Endothelial cell of umbilical vein (primary cell): ENCODE measurements around the gene COL26A1. TPM values are rescaled to one million over a fixed set of nuclear protein-coding genes. Genes with fewer than 3 reads are reported as not detected.

ENCODE experiments used
- BruUV-seq: library from RNA; stranded (reverse); fragments of 400-500 nt; replicated peaks from 2 replicates; lab custom pipeline; 2021; lab: Mats Ljungman, UMichigan
- CTCF ChIA-PET: fragments of 300-600, 350-600 bp; sonication (Branson Sonifier 250); formaldehyde crosslinking; loops from one replicate; lab custom pipeline; 2021; ENCODE audit warnings: antibody characterized with exemption, inconsistent platforms; lab: Charles Lee
- POLR2A ChIA-PET: fragments of 300-600, 350-600 bp; sonication (Branson Sonifier 250); formaldehyde crosslinking; loops from one replicate; lab custom pipeline; 2021; ENCODE audit warnings: antibody characterized with exemption, inconsistent platforms; lab: Charles Lee
- DNase-seq: peaks from one replicate; pipeline ENCODE4 v3.0.0-alpha.2; 2011; ENCODE audit warnings: low read depth, low spot score
- FAIRE-seq: peaks from 2 replicates; lab custom pipeline; 2011; peaks lifted over from hg19 to GRCh38; lab: Jason Lieb, UNC
- H2AFZ ChIP-seq: 2 replicates; pipeline ENCODE4 v1.6.0; 2012; ENCODE audit warnings: low read depth, low read length, control low read depth, inconsistent platforms
- H3K27ac ChIP-seq: 2 replicates; pipeline ENCODE4 v1.5.1; 2011; ENCODE audit warnings: low read depth, mild to moderate bottlenecking, control low read depth, low read length, moderate library complexity; ENCODE audit not compliant: insufficient read depth
- H3K27me3 ChIP-seq, 2 experiments: 2 replicates each; pipeline versions ENCODE4 v1.6.0 to v1.6.1; 2011; ENCODE audit warnings: low read length in 2 of 2, mixed read lengths in 1 of 2; ENCODE audit not compliant: control insufficient read depth in 2 of 2, insufficient read depth in 2 of 2
- H3K36me3 ChIP-seq, 2 experiments: 2 replicates in 1 of 2; 3 replicates in 1 of 2; pipeline ENCODE4 v1.5.1; 2011; ENCODE audit warnings: low read length in 2 of 2, mild to moderate bottlenecking in 1 of 2, moderate library complexity in 1 of 2; ENCODE audit not compliant: control insufficient read depth in 2 of 2, insufficient read depth in 2 of 2; ENCODE audit errors: extremely low read depth in 1 of 2
- H3K4me1 ChIP-seq: 3 replicates; pipeline ENCODE4 v1.5.1; 2011; ENCODE audit warnings: mild to moderate bottlenecking, low read length; ENCODE audit not compliant: control insufficient read depth, insufficient read depth; ENCODE audit errors: extremely low read depth
- H3K4me2 ChIP-seq: 2 replicates; pipeline ENCODE4 v1.6.1; 2011; ENCODE audit warnings: low read length, control low read depth, mixed read lengths; ENCODE audit not compliant: insufficient read depth
- H3K4me3 ChIP-seq, 3 experiments: fragments of 200-600 bp in 1 of 3; sonication (generic), shearing (Covaris generic) in 1 of 3; replicated peaks in 1 of 3; 2 replicates each; pipeline ENCODE4 v1.5.1; 2011 to 2016; ENCODE audit warnings: control low read depth in 3 of 3, low read length in 3 of 3, mild to moderate bottlenecking in 2 of 3, inconsistent platforms in 1 of 3, low read depth in 1 of 3, moderate library complexity in 1 of 3; ENCODE audit not compliant: insufficient read depth in 1 of 3
- H3K79me2 ChIP-seq: 2 replicates; pipeline ENCODE4 v1.6.0; 2012; ENCODE audit warnings: low read length, inconsistent platforms; ENCODE audit not compliant: control insufficient read depth, insufficient read depth
- H3K9ac ChIP-seq: replicated peaks from 2 replicates; pipeline ENCODE3; 2011; ENCODE audit warnings: low read length, control low read depth; ENCODE audit not compliant: insufficient read depth; ENCODE audit errors: extremely low read depth
- H3K9me1 ChIP-seq: replicated peaks from 3 replicates; pipeline ENCODE4 v1.6.0; 2011; ENCODE audit warnings: mild to moderate bottlenecking, low read length; ENCODE audit not compliant: control insufficient read depth, insufficient read depth; ENCODE audit errors: extremely low read depth
- H3K9me3 ChIP-seq: replicated peaks from 2 replicates; pipeline ENCODE4 v1.5.1; 2012; ENCODE audit warnings: low read length, inconsistent platforms; ENCODE audit not compliant: control insufficient read depth, insufficient read depth
- H4K20me1 ChIP-seq: replicated peaks from 2 replicates; pipeline ENCODE3; 2011; ENCODE audit warnings: mild to moderate bottlenecking, low read length; ENCODE audit not compliant: control insufficient read depth, insufficient read depth; ENCODE audit errors: extremely low read depth
- EZH2 ChIP-seq: IDR thresholded peaks from 2 replicates; pipeline ENCODE4 v1.6.1; 2012; ENCODE audit warnings: borderline replicate concordance, low read depth, mild to moderate bottlenecking, moderate library complexity, low read length, inconsistent platforms; ENCODE audit not compliant: severe bottlenecking
- FOS ChIP-seq: IDR thresholded peaks from 2 replicates; pipeline ENCODE4 v1.6.1; 2011; ENCODE audit warnings: mild to moderate bottlenecking, low read length, moderate library complexity, borderline replicate concordance; ENCODE audit not compliant: insufficient read depth
- GATA2 ChIP-seq: IDR thresholded peaks from 2 replicates; pipeline ENCODE4 v1.7.0; 2011; ENCODE audit warnings: low read depth, mild to moderate bottlenecking, moderate library complexity, mixed read lengths, low read length; ENCODE audit not compliant: insufficient read length, insufficient read depth
- JUN ChIP-seq: IDR thresholded peaks from 2 replicates; pipeline ENCODE4 v1.6.1; 2011; ENCODE audit warnings: borderline replicate concordance, low read depth; ENCODE audit not compliant: insufficient read length, insufficient read depth
- MYC ChIP-seq: IDR thresholded peaks from one replicate; pipeline ENCODE4 v1.6.1; 2011; ENCODE audit warnings: mild to moderate bottlenecking, low read depth, low read length
- POLR2A ChIP-seq: IDR thresholded peaks from 2 replicates; pipeline ENCODE4 v1.6.1; 2012; ENCODE audit warnings: low read depth, mild to moderate bottlenecking, control low read depth, low read length
- POLR2AphosphoS5 ChIP-seq: IDR thresholded peaks from 2 replicates; pipeline ENCODE4 v1.6.1; 2012; ENCODE audit warnings: low read depth, mild to moderate bottlenecking, control low read depth, low read length, moderate library complexity; ENCODE audit not compliant: insufficient read depth
- dilution Hi-C: fragments of 300-500 bp; cut with MboI; formaldehyde crosslinking; loops from one replicate; pipeline ENCODE4 v1.15.0; 2019; ENCODE audit warnings: low sequenced_read_pairs; ENCODE audit not compliant: extremely low pct_ligation_motif_present
- intact Hi-C: fragments of 100-400 bp; cut with micrococcal nuclease; formaldehyde crosslinking; loops from one replicate; pipeline ENCODE4 v1.10.0; 2022
- polyA plus RNA-seq, 4 experiments: library from polyadenylated mRNA; depleted of rRNA in 3 of 4; stranded (reverse) in 3 of 4; unstranded in 1 of 4; fragments of >200 nt; gene quantifications; 2 replicates each; pipeline versions ENCODE4 v1.2.1 to v1.2.3, GENCODE V29; 2011 to 2012; ENCODE audit warnings: missing spikeins in 1 of 4
- total RNA-seq: library from RNA; stranded (reverse); gene quantifications from 2 replicates; pipeline ENCODE4 v1.2.3, GENCODE V29; 2021
- TF ChIP-seq, protein P1 (sequence below), 2 donors: IDR thresholded peaks; 1 replicate in 1 of 2; 2 replicates in 1 of 2; pipeline ENCODE4 v1.5.1; 2011; ENCODE audit warnings: low read length in 2 of 2, mild to moderate bottlenecking in 2 of 2, moderate library complexity in 2 of 2, control low read depth in 1 of 2, inconsistent platforms in 1 of 2, low read depth in 1 of 2; ENCODE audit not compliant: insufficient read depth in 1 of 2; ENCODE audit errors: extremely low read depth in 1 of 2
- TF ChIP-seq, protein P2 (sequence below): IDR thresholded peaks from 2 replicates; pipeline ENCODE4 v1.6.1; 2011; ENCODE audit not compliant: insufficient read depth, insufficient read length

Gene COL26A1
- total and polyA plus RNA-seq, 2 donors (not counting 3 experiments of a cell fraction or from before 2014, with no cell fraction given) = not detected

DNA sequence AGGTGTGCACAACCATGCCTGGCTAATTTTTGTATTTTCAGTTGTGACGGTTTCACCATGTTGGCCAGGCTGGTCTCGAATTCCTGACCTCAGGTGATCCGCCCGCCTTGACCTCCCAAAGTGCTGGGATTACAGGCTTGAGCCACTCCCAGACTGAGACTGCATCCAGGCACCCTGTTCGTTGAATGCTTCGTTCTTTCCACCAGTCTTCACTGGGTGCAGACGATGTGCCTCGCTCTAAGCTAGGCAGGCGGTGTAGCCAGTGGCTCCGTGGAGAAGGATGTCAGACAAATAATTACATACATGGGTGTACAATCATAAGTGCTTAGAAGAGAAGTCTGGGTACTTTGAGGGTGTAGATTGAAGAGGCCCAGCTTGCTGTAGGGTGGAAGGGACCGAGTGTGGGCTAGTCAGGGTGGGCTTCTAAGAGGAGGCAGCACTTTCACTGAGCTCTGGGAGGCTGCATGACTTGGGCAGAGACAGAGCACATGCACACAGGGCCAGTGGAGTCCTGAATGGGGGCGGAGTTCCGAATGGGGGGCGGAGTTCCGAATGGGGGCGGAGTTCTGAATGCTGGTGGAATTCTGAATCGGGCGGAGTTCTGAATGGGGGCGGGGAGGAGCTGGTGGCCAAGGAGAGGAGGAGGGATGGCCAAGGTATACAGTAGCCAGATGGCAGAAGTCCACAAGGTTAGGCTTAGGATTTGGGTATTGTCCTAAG lies 74.3 kb downstream of the COL26A1 start:
- H4K20me1 ChIP-seq = no peaks in the 10 kb centered on the region
- H3K9me3 ChIP-seq = no peaks in the 10 kb centered on the region
- H3K4me1 ChIP-seq = no peaks in the 10 kb centered on the region
- no peaks in the 10 kb centered on the region for H3K36me3 ChIP-seq
- intact Hi-C loops (no loop called here), dilution Hi-C loops (no loop called here)
- no peak overlapping the region for H3K9ac ChIP-seq
- FAIRE-seq = no peak
- no peak overlapping the region for H2AFZ ChIP-seq
- H3K27ac ChIP-seq = no peak overlapping the region
- POLR2A ChIA-PET = no interaction called here
- BruUV-seq = no TSS peak
- H3K4me2 ChIP-seq = no peak overlapping the region
- no peaks in the 10 kb centered on the region for H3K9me1 ChIP-seq
- TF ChIP-seq, protein P1, sequence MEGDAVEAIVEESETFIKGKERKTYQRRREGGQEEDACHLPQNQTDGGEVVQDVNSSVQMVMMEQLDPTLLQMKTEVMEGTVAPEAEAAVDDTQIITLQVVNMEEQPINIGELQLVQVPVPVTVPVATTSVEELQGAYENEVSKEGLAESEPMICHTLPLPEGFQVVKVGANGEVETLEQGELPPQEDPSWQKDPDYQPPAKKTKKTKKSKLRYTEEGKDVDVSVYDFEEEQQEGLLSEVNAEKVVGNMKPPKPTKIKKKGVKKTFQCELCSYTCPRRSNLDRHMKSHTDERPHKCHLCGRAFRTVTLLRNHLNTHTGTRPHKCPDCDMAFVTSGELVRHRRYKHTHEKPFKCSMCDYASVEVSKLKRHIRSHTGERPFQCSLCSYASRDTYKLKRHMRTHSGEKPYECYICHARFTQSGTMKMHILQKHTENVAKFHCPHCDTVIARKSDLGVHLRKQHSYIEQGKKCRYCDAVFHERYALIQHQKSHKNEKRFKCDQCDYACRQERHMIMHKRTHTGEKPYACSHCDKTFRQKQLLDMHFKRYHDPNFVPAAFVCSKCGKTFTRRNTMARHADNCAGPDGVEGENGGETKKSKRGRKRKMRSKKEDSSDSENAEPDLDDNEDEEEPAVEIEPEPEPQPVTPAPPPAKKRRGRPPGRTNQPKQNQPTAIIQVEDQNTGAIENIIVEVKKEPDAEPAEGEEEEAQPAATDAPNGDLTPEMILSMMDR (IDR thresholded peaks at IDR 0.05; ENCODE audit: extremely low read depth in 1 of 2, insufficient read depth in 1 of 2, low read depth in 1 of 2, low read length in 2 of 2) = no peak
- no peak for TF ChIP-seq GATA2
- H3K27me3 ChIP-seq = peaks cover 0 to 2% of the 10 kb centered on the region in 2 experiments
- CTCF ChIA-PET = no interaction called here
- no peak for DNase-seq
- no peaks in the 10 kb centered on the region for H3K79me2 ChIP-seq
- H3K4me3 ChIP-seq = no peak overlapping the region

DNA sequence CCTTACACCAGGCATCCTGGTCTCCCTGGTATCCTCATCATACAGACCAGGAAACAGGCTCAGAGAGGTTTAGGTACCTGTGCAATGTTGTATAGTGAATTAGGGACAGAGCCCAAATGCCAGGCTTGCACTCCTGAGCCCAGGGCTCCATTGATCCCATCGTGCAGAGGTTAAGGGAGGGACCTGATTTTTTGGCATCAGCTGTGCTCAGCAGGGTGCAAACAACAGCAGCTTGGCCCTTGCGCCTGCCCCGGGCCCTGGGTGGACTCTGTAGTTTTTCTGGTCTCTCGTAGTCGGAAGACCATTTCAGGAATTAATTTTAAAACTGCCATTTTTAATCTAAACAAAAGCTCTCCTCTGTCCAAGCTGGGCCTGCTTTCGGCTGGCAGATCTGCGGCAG lies 79.2 kb downstream of the COL26A1 start:
- H3K4me2 ChIP-seq = no peak overlapping the region
- intact Hi-C loops (no loop called here), dilution Hi-C loops (no loop called here)
- no peaks in the 10 kb centered on the region for H3K79me2 ChIP-seq
- H4K20me1 ChIP-seq = no peaks in the 10 kb centered on the region
- POLR2A ChIA-PET = no interaction called here
- no peaks in the 10 kb centered on the region for H3K36me3 ChIP-seq
- no TSS peak for BruUV-seq
- H3K9me1 ChIP-seq = no peaks in the 10 kb centered on the region
- no peaks in the 10 kb centered on the region for H3K9me3 ChIP-seq
- TF ChIP-seq POLR2A (no peak), MYC (no peak), FOS (no peak), POLR2AphosphoS5 (no peak), JUN (no peak), EZH2 (no peak), GATA2 (no peak)
- TF ChIP-seq, protein P1 (IDR thresholded peaks at IDR 0.05; ENCODE audit: extremely low read depth in 1 of 2, insufficient read depth in 1 of 2, low read depth in 1 of 2, low read length in 2 of 2) = no peak
- TF ChIP-seq, protein P2, sequence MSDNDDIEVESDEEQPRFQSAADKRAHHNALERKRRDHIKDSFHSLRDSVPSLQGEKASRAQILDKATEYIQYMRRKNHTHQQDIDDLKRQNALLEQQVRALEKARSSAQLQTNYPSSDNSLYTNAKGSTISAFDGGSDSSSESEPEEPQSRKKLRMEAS = no peak
- DNase-seq = no peak
- no peak overlapping the region for H3K9ac ChIP-seq
- no peak overlapping the region for H3K4me3 ChIP-seq
- FAIRE-seq = no peak
- H3K4me1 ChIP-seq = no peaks in the 10 kb centered on the region
- no peak overlapping the region for H2AFZ ChIP-seq
- CTCF ChIA-PET = interaction anchor here (1.4 to 2.5 kb wide), 3 partner anchors 15 to 77 kb away, joined by 4 to 28 read pairs (median 4); partner anchors contain the start of gene COL26A1
- H3K27ac ChIP-seq = no peak overlapping the region
- H3K27me3 ChIP-seq = peaks cover 0 to 2% of the 10 kb centered on the region in 2 experiments
